ENCODE data around the gene OR6K2. TPM values are rescaled to one million over a fixed set of nuclear protein-coding genes. Genes with fewer than 3 reads are reported as not detected.

OR6K2 gene, protein sequence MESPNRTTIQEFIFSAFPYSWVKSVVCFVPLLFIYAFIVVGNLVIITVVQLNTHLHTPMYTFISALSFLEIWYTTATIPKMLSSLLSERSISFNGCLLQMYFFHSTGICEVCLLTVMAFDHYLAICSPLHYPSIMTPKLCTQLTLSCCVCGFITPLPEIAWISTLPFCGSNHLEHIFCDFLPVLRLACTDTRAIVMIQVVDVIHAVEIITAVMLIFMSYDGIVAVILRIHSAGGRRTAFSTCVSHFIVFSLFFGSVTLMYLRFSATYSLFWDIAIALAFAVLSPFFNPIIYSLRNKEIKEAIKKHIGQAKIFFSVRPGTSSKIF
- not detected for total RNA-seq
- polyA plus RNA-seq, result not detected
- long read RNA-seq, donor 1, result 0 reads
- long read RNA-seq, donor 2, result 0 reads
- long read RNA-seq, donor 3, result 0 reads
- long read RNA-seq, donor 4, result 0 reads
- long read RNA-seq, donor 5, result 0 reads
- long read RNA-seq, donor 6, result 0 reads
- long read RNA-seq, donor 7, result 0 reads
- long read RNA-seq, donor 8, result 0 reads
- long read RNA-seq, donor 9, result 0 reads
- long read RNA-seq, donor 10, result 0 reads

DNA sequence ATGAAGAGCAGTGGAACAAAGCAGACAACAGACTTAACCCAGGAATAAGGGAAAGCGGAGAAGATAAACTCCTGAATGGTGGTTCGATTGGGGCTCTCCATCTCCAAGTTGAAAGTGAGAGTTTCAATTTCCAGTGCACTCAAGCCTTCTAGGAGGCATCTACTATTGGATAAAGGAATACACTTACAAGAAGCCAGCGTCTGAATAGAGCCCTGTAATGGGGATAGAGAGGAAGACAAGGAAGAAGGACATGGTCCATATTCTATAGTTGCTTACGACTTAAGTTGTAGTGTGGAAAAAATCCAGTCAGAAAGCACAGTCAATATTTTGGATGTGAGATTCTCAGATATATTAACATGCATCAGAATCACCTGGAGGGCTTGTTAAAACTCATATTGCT, at the start of gene OR6K2:
TSS of gene OR6K2 (minus strand) at position 101 of the 400 bp plus-strand sequence. CDS start at position 101, 0 bp downstream.
- H3K36me3 ChIP-seq (ENCODE audit: control insufficient read depth in 2 of 2, insufficient read depth in 2 of 2, low read length in 1 of 2), result no peaks in the 10 kb centered on the region
- no peak within 1 kb of the TSS for H3K4me3 ChIP-seq (ENCODE audit: low read length in 2 of 2)
- no peaks in the 10 kb centered on the region for H3K4me1 ChIP-seq (ENCODE audit: control insufficient read depth in 2 of 2, insufficient read depth in 2 of 2, low read length in 2 of 2)
- WGBS, result 95% methylated on average over 4 of the region's 4 CpGs
- no peaks in the 10 kb centered on the region for H3K27me3 ChIP-seq (ENCODE audit: control insufficient read depth in 2 of 2, insufficient read depth in 1 of 2, low read length in 1 of 2)
- no peaks in the 10 kb centered on the region for H3K9me3 ChIP-seq (ENCODE audit: control insufficient read depth in 2 of 2, insufficient read depth in 1 of 2, low read length in 1 of 2)
- no peak for DNase-seq (ENCODE audit: low read depth in 6 of 9, low spot score in 9 of 9)
- no peak within 1 kb of the TSS for H3K27ac ChIP-seq (ENCODE audit: low read depth in 1 of 2, low read length in 1 of 2)

DNA sequence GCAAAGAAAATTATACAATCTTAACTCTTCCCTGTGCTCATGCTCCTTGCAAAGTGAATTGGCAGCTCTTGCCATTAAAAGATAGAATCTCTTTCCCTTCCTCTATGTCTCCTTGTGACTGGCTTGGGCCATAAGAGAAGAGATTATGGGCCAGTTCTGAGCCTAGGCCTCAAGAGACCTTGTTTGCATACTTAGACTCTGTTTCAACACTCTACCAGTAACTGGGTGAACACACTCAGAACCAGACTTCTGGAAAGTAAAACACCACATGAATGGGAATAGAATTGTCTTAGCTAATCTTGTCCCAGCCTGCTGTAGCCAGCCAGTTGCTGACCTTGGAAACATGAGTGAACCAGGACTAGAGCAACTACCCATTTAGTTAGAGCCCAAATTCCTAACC, 35.4 kb upstream of the OR6K2 start:
- Histone ChIP-seq H3K4me3 (ENCODE audit: low read length in 2 of 2) (no peak overlapping the region), H3K27ac (ENCODE audit: low read depth in 1 of 2, low read length in 1 of 2) (no peak overlapping the region), H3K4me1 (ENCODE audit: control insufficient read depth in 2 of 2, insufficient read depth in 2 of 2, low read length in 2 of 2) (no peaks in the 10 kb centered on the region), H3K9me3 (ENCODE audit: control insufficient read depth in 2 of 2, insufficient read depth in 1 of 2, low read length in 1 of 2) (no peaks in the 10 kb centered on the region), H3K36me3 (ENCODE audit: control insufficient read depth in 2 of 2, insufficient read depth in 2 of 2, low read length in 1 of 2) (no peaks in the 10 kb centered on the region), H3K27me3 (ENCODE audit: control insufficient read depth in 2 of 2, insufficient read depth in 1 of 2, low read length in 1 of 2) (no peaks in the 10 kb centered on the region)
- no peak for DNase-seq (ENCODE audit: low read depth in 6 of 9, low spot score in 9 of 9)

DNA sequence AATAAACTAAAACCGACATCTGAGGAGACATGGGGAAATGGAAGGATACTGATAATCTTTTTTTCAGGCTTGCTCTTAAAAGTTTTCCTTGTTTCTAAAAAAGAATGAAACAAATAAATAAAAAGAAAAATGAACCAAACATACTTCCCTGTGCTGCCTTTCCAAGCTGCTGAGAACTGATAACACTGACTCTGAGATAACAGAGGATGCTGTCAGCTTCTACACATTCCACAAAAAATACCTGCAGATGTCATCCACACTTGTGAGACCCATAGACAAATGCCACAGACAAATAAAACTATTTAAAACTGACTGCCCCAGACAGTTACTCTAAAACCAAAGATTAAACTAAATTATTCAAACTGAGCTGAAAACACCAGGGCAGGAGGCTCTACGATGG, 32.1 kb upstream of the OR6K2 start:
- DNase-seq (ENCODE audit: low read depth in 6 of 9, low spot score in 9 of 9), result no peak
- H3K27ac ChIP-seq (ENCODE audit: low read depth in 1 of 2, low read length in 1 of 2), result no peak overlapping the region
- 95% methylated on average over 2 of the region's 2 CpGs for WGBS
- H3K36me3 ChIP-seq (ENCODE audit: control insufficient read depth in 2 of 2, insufficient read depth in 2 of 2, low read length in 1 of 2), result no peaks in the 10 kb centered on the region
- no peaks in the 10 kb centered on the region for H3K9me3 ChIP-seq (ENCODE audit: control insufficient read depth in 2 of 2, insufficient read depth in 1 of 2, low read length in 1 of 2)
- H3K4me3 ChIP-seq (ENCODE audit: low read length in 2 of 2), result no peak overlapping the region
- no peaks in the 10 kb centered on the region for H3K4me1 ChIP-seq (ENCODE audit: control insufficient read depth in 2 of 2, insufficient read depth in 2 of 2, low read length in 2 of 2)
- H3K27me3 ChIP-seq (ENCODE audit: control insufficient read depth in 2 of 2, insufficient read depth in 1 of 2, low read length in 1 of 2), result no peaks in the 10 kb centered on the region

DNA sequence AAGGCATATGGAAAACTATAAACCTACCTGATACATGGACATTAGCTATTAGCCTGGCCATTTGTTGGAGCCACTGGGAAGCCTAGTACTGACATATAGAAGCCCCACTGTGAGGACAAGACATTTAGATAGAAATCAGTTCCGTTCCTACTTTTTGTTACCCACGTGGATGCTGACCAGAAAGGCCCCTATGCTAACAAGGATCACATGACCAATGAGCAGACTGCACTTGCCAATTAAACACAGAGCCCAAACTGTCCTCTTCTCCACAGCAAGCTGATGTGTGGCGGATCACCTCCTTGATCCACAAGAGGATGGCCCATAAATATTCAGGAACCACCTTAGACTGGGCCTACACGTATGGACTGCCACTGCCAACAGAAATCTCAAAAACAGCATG, 31.3 kb upstream of the OR6K2 start:
- H3K9me3 ChIP-seq (ENCODE audit: control insufficient read depth in 2 of 2, insufficient read depth in 1 of 2, low read length in 1 of 2), result no peaks in the 10 kb centered on the region
- H3K4me3 ChIP-seq (ENCODE audit: low read length in 2 of 2), result no peak overlapping the region
- no peak for DNase-seq (ENCODE audit: low read depth in 6 of 9, low spot score in 9 of 9)
- WGBS, result 95% methylated on average over 4 of the region's 4 CpGs
- no peak overlapping the region for H3K27ac ChIP-seq (ENCODE audit: low read depth in 1 of 2, low read length in 1 of 2)
- H3K27me3 ChIP-seq (ENCODE audit: control insufficient read depth in 2 of 2, insufficient read depth in 1 of 2, low read length in 1 of 2), result no peaks in the 10 kb centered on the region
- no peaks in the 10 kb centered on the region for H3K4me1 ChIP-seq (ENCODE audit: control insufficient read depth in 2 of 2, insufficient read depth in 2 of 2, low read length in 2 of 2)
- H3K36me3 ChIP-seq (ENCODE audit: control insufficient read depth in 2 of 2, insufficient read depth in 2 of 2, low read length in 1 of 2), result no peaks in the 10 kb centered on the region

DNA sequence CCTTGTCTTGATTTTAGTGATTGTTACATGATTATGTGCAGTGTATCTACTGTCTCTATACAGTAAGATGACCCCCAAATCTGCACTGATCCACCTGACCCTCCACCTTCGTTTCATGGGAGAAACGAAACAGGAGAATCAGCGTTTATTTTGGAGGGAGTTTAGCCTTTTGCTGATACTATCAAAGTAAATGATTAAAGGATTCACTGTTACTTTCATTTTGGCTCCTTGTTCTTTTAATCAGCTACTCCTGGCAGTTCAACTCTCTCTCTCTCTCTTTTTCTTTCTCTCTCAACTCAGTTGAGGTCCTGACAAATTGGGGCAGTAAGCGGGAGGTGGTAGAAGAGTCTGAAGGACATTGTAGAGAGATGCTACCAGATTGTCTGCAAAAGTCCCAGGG, 30.0 kb upstream of the OR6K2 start:
- DNase-seq (ENCODE audit: low read depth in 6 of 9, low spot score in 9 of 9), result no peak
- WGBS, result 90% methylated on average over 4 of the region's 4 CpGs
- Histone ChIP-seq H3K4me3 (ENCODE audit: low read length in 2 of 2) (no peak overlapping the region), H3K4me1 (ENCODE audit: control insufficient read depth in 2 of 2, insufficient read depth in 2 of 2, low read length in 2 of 2) (no peaks in the 10 kb centered on the region), H3K9me3 (ENCODE audit: control insufficient read depth in 2 of 2, insufficient read depth in 1 of 2, low read length in 1 of 2) (no peaks in the 10 kb centered on the region), H3K27ac (ENCODE audit: low read depth in 1 of 2, low read length in 1 of 2) (no peak overlapping the region), H3K36me3 (ENCODE audit: control insufficient read depth in 2 of 2, insufficient read depth in 2 of 2, low read length in 1 of 2) (no peaks in the 10 kb centered on the region), H3K27me3 (ENCODE audit: control insufficient read depth in 2 of 2, insufficient read depth in 1 of 2, low read length in 1 of 2) (no peaks in the 10 kb centered on the region)

DNA sequence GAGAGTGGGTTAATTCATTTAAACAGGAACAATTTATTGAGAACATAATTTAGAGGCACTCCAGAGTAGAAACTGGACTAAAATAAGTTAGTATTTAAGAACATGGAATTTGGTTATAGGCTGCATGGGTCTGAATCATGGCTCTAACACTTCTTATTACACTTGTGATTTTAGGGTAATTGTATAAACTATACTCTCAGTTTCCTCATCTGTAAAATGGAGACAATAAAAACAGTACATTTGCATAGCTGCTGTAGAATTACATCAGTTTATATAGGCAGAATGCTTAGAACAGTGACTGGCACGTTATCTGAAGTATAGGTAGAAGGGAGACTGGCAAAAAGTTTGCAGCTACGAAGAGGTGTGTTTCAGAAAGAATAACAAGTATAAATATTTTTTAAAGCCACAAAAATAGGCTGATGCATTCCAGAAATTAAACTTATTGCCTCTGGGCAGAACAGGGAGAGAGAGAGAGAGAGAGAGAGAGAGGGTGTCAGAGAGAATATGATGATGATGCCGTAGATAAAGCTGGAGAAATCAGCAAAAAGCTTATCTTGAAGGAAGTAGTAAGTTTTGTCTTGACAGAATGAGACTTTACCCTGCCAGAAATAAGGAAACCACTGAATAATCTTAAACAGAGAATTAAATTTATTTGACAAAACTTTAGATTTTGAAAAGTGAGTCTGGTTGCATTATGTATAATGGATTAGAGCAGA, 28.2 kb upstream of the OR6K2 start:
- Histone ChIP-seq H3K27me3 (ENCODE audit: control insufficient read depth in 2 of 2, insufficient read depth in 1 of 2, low read length in 1 of 2) (no peaks in the 10 kb centered on the region), H3K4me1 (ENCODE audit: control insufficient read depth in 2 of 2, insufficient read depth in 2 of 2, low read length in 2 of 2) (no peaks in the 10 kb centered on the region), H3K27ac (ENCODE audit: low read depth in 1 of 2, low read length in 1 of 2) (no peak overlapping the region), H3K9me3 (ENCODE audit: control insufficient read depth in 2 of 2, insufficient read depth in 1 of 2, low read length in 1 of 2) (no peaks in the 10 kb centered on the region), H3K4me3 (ENCODE audit: low read length in 2 of 2) (no peak overlapping the region), H3K36me3 (ENCODE audit: control insufficient read depth in 2 of 2, insufficient read depth in 2 of 2, low read length in 1 of 2) (no peaks in the 10 kb centered on the region)
- DNase-seq (ENCODE audit: low read depth in 6 of 9, low spot score in 9 of 9), result no peak
- WGBS, result 78% methylated on average over 3 of the region's 3 CpGs

DNA sequence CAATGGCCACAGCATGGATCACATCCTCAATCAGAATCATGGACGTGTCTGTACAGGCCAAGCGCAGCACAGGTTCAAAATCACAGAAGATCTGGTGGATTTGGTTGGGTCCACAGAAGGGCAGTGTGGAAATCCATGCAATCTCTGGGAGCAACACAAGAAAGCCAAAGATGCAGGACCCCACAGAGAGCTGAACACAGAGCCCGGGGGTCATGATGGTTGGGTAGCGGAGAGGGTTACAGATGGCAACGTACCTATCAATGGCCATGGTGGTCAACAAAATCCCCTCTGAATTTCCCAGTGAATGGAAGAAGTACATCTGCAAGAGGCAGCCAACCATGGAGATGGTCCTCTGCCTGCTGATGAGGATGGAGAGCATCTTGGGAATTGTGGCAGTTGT, 24.0 kb upstream of the OR6K2 start:
- H3K4me3 ChIP-seq (ENCODE audit: low read length in 2 of 2), result no peak overlapping the region
- H3K27ac ChIP-seq (ENCODE audit: low read depth in 1 of 2, low read length in 1 of 2), result no peak overlapping the region
- no peaks in the 10 kb centered on the region for H3K36me3 ChIP-seq (ENCODE audit: control insufficient read depth in 2 of 2, insufficient read depth in 2 of 2, low read length in 1 of 2)
- whole genome bisulfite sequencing, result 98% methylated on average over 5 of the region's 5 CpGs
- DNase-seq (ENCODE audit: low read depth in 6 of 9, low spot score in 9 of 9), result no peak
- no peaks in the 10 kb centered on the region for H3K4me1 ChIP-seq (ENCODE audit: control insufficient read depth in 2 of 2, insufficient read depth in 2 of 2, low read length in 2 of 2)
- H3K9me3 ChIP-seq (ENCODE audit: control insufficient read depth in 2 of 2, insufficient read depth in 1 of 2, low read length in 1 of 2), result no peaks in the 10 kb centered on the region
- no peaks in the 10 kb centered on the region for H3K27me3 ChIP-seq (ENCODE audit: control insufficient read depth in 2 of 2, insufficient read depth in 1 of 2, low read length in 1 of 2)

DNA sequence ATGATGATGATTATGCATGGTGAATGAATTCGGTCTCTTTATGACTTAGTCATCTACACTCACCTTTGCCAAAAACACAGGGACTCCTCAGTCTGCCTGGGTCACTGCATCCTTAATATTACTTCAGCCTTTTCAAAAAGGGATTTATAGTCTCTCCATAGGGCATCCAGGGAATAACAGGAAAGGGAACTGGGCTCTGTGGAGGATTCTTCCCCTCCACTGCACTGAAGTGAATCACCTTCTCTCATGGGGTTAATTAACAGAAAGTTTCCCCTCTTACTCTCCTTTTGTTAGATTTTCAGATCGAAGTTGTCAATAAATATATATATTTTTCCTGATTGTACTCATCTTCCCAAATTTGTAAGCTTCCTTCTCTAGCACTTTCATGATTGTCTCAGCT, 20.2 kb upstream of the OR6K2 start, which contains the start of gene OR6K3:
TSS of gene OR6K3 (minus strand) at position 101 of the 400 bp plus-strand sequence. CDS start 2,605 bp downstream, outside the sequence.
- no peak for DNase-seq (ENCODE audit: low read depth in 6 of 9, low spot score in 9 of 9)
- Histone ChIP-seq H3K4me1 (ENCODE audit: control insufficient read depth in 2 of 2, insufficient read depth in 2 of 2, low read length in 2 of 2) (no peaks in the 10 kb centered on the region), H3K36me3 (ENCODE audit: control insufficient read depth in 2 of 2, insufficient read depth in 2 of 2, low read length in 1 of 2) (no peaks in the 10 kb centered on the region), H3K9me3 (ENCODE audit: control insufficient read depth in 2 of 2, insufficient read depth in 1 of 2, low read length in 1 of 2) (no peaks in the 10 kb centered on the region), H3K4me3 (ENCODE audit: low read length in 2 of 2) (no peak within 1 kb of the TSS), H3K27me3 (ENCODE audit: control insufficient read depth in 2 of 2, insufficient read depth in 1 of 2, low read length in 1 of 2) (no peaks in the 10 kb centered on the region), H3K27ac (ENCODE audit: low read depth in 1 of 2, low read length in 1 of 2) (no peak within 1 kb of the TSS)
- WGBS, result 98% methylated on average over 2 of the region's 2 CpGs

DNA sequence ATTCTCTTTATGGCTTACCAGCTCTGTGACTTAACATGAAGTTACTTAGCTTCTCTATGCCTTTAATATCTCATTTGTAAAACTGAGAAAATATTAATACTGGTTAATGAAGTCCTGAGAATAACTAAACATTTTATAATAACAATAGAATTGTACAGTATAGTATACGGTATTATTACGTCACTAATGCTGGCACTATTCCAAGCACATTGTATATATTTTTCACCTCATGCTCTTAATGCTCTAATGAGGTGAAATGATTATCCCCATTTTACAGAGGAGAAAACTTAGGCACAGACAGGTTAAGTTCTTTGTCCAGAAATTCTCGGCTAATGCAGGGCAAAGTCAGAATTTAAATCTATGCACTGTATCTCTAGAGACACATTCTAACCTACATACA, 19.2 kb upstream of the OR6K2 start:
- DNase-seq (ENCODE audit: low read depth in 6 of 9, low spot score in 9 of 9), result no peak
- Histone ChIP-seq H3K9me3 (ENCODE audit: control insufficient read depth in 2 of 2, insufficient read depth in 1 of 2, low read length in 1 of 2) (no peaks in the 10 kb centered on the region), H3K4me3 (ENCODE audit: low read length in 2 of 2) (no peak overlapping the region), H3K27me3 (ENCODE audit: control insufficient read depth in 2 of 2, insufficient read depth in 1 of 2, low read length in 1 of 2) (no peaks in the 10 kb centered on the region), H3K36me3 (ENCODE audit: control insufficient read depth in 2 of 2, insufficient read depth in 2 of 2, low read length in 1 of 2) (no peaks in the 10 kb centered on the region), H3K4me1 (ENCODE audit: control insufficient read depth in 2 of 2, insufficient read depth in 2 of 2, low read length in 2 of 2) (no peaks in the 10 kb centered on the region), H3K27ac (ENCODE audit: low read depth in 1 of 2, low read length in 1 of 2) (no peak overlapping the region)
- WGBS, result 95% methylated on average over 3 of the region's 3 CpGs

Data from thymus (tissue), 14 donors.